ENCODE results near the gene STAG1. TPM values are rescaled to one million over a fixed set of nuclear protein-coding genes. Genes with fewer than 3 reads are reported as not detected.
"Not testable (repeated sequence)": the region's sequence is repeated elsewhere in the genome, so short reads cannot be mapped to it uniquely, and the experiment has no call there.

Gene STAG1
- total RNA-seq, 4 donors from 2014 or later = 48.6 to 71.2 (median 58.2) TPM

DNA sequence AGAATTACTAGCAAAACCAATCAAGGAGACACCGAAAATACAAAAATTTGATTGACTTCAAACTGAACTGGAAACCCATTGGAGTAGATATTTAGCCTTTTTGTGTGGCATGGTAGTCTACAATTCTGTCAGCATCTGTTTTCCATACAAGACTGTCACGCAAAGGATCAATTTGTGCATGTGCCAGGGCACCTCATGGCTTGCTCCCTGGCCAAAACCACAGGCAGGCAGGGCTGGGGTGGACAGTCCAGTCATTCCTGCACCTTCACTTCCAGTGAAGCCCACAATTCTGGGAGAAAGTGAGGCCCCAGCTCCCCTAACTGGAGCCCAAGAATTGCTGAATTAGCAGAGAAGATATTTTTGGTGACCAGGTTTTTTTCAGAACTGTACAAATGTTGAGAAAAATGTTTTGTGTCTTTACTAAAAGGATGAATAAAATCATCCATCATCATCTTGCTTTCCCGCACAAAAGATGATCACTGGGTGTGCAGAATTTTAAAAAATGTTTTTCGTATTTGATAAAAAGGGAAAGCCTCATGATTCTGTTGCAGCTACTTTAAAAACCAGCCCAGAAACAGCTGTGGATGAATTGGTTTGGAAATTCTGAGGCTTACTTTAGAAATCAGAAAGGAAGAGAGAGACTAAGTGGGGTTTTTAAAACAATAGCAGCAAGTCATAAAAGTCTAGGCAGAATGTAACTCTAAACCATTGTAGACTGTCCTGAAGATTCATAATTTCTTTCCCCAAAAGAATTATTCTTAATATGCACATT is 415.7 kb downstream of the STAG1 start:
- H3K36me3 ChIP-seq = peaks cover 0 to 78% (median 0%) of the 10 kb centered on the region in 3 donors
- H3K27me3 ChIP-seq = no peaks in the 10 kb centered on the region
- H3K4me3 ChIP-seq = no peak overlapping the region
- DNase-seq (ENCODE audit: low spot score in 2 of 2) = no peak
- H3K27ac ChIP-seq = no peak overlapping the region
- no peaks in the 10 kb centered on the region for H3K4me1 ChIP-seq
- TF ChIP-seq POLR2A (IDR thresholded peaks at IDR 0.05) (no peak), EP300 (IDR thresholded peaks at IDR 0.05) (no peak)
- TF ChIP-seq, protein P1, sequence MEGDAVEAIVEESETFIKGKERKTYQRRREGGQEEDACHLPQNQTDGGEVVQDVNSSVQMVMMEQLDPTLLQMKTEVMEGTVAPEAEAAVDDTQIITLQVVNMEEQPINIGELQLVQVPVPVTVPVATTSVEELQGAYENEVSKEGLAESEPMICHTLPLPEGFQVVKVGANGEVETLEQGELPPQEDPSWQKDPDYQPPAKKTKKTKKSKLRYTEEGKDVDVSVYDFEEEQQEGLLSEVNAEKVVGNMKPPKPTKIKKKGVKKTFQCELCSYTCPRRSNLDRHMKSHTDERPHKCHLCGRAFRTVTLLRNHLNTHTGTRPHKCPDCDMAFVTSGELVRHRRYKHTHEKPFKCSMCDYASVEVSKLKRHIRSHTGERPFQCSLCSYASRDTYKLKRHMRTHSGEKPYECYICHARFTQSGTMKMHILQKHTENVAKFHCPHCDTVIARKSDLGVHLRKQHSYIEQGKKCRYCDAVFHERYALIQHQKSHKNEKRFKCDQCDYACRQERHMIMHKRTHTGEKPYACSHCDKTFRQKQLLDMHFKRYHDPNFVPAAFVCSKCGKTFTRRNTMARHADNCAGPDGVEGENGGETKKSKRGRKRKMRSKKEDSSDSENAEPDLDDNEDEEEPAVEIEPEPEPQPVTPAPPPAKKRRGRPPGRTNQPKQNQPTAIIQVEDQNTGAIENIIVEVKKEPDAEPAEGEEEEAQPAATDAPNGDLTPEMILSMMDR (IDR thresholded peaks at IDR 0.05) = no peak
- H3K9me3 ChIP-seq = no peaks in the 10 kb centered on the region
- WGBS, 2 donors = 87 to 89% methylated on average over 4 of the region's 4 CpGs

DNA sequence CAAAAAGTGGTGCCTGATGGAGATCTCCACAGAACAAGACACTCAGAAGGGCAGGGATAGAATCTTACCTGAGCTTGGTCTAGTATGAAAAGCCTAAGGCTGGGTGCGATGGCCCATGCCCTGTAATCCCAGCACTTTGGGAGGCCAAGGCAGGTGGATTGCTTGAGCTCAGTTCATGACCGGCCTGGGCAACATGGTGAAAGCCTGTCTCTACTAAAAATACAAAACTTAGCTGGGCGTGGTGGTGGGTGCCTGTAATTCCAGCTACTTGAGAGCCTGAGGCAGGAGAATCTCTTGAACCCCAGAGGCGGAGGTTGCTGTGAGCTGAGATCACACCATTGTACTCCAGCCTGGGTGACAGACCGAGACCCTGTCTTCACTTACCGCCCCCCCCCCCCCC is 417.5 kb downstream of the STAG1 start:
- 94 to 99% methylated on average over 5 to 6 of the region's 6 CpGs for WGBS, 2 donors
- peaks cover 0 to 70% (median 0%) of the 10 kb centered on the region in 3 donors for H3K36me3 ChIP-seq
- H3K9me3 ChIP-seq; H3K4me1 ChIP-seq; DNase-seq (ENCODE audit: low spot score in 2 of 2); H3K27me3 ChIP-seq; H3K27ac ChIP-seq; H3K4me3 ChIP-seq: not testable (repeated sequence)

DNA sequence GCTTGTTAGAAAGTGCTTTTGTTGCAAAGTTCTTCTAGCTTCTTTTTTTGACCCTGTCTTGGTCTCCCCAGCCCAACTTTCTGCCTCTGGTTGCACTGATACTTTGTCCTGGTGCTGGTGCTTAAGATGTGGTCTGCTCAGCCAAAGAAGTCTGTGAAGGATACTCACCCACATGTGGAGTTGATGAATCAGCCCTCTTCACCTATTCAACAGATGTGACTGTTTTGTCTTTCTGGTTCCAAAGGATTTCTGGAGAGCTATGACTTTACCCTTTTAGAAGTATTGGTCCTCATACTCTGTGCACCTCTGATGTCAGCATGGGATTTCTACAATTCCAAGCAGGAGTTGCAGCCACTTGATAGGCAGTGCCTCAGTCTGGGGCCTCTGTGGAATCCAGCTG is 418.0 kb downstream of the STAG1 start:
- no peak overlapping the region for H3K4me3 ChIP-seq
- no peaks in the 10 kb centered on the region for H3K27me3 ChIP-seq
- H3K36me3 ChIP-seq = peaks cover 0 to 70% (median 0%) of the 10 kb centered on the region in 3 donors
- no peaks in the 10 kb centered on the region for H3K9me3 ChIP-seq
- DNase-seq (ENCODE audit: low spot score in 2 of 2) = no peak
- H3K4me1 ChIP-seq = no peaks in the 10 kb centered on the region
- TF ChIP-seq, protein P1 (IDR thresholded peaks at IDR 0.05) = no peak
- TF ChIP-seq POLR2A (IDR thresholded peaks at IDR 0.05) (no peak), EP300 (IDR thresholded peaks at IDR 0.05) (no peak)
- no peak overlapping the region for H3K27ac ChIP-seq

DNA sequence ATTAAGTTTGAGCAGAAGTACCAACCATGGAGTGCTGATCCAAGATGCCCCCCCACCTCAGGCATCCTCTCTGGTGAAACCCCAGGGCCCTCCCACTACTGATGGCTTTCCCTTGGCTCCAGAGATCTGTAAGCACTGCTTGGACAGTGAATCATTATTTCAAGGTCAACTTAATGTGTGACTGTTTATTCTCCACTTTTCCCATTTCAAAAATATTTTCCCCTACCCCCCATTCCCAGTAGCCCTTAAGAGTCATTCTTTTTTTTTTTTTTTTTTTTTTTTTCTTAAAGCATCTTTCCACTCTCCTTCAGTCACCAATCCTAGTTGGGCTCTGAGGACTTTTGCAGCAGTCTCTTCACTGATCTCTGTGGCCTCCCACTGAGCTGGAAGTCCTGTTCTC is 419.4 kb downstream of the STAG1 start:
- DNase-seq (ENCODE audit: low spot score in 2 of 2) = no peak
- no peaks in the 10 kb centered on the region for H3K9me3 ChIP-seq
- no peaks in the 10 kb centered on the region for H3K27me3 ChIP-seq
- peaks cover 0 to 74% (median 0%) of the 10 kb centered on the region in 3 donors for H3K36me3 ChIP-seq
- no peak overlapping the region for H3K27ac ChIP-seq
- H3K4me1 ChIP-seq = no peaks in the 10 kb centered on the region
- TF ChIP-seq, protein P1 (IDR thresholded peaks at IDR 0.05) = no peak
- TF ChIP-seq POLR2A (IDR thresholded peaks at IDR 0.05) (no peak), EP300 (IDR thresholded peaks at IDR 0.05) (no peak)
- H3K4me3 ChIP-seq = no peak overlapping the region

DNA sequence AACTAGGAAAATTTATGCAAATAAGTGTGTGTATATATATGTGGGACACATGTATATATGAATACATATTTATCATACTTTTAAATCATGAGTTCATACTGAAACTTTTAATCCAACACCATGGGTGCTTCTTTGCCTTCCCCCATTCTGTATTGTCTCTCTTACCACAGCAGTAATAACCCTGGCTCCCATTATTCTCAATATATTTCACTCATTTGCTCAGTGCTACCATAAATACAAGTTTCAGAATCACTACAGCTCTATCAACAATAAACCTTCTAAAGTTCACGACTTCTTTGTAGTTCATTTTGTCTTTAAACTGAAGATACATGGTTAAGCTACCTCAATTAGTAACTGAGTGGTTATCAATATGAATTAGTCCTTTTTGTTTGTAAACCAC is 419.9 kb downstream of the STAG1 start:
- Histone ChIP-seq H3K4me1 (no peaks in the 10 kb centered on the region), H3K27ac (no peak overlapping the region), H3K4me3 (no peak overlapping the region), H3K27me3 (no peaks in the 10 kb centered on the region), H3K9me3 (no peaks in the 10 kb centered on the region), H3K36me3 (peaks cover 0 to 79% (median 0%) of the 10 kb centered on the region in 3 donors)
- no peak for DNase-seq (ENCODE audit: low spot score in 2 of 2)
- 79 to 83% methylated on average over 1 of the region's 1 CpG for WGBS, 2 donors
- TF ChIP-seq, protein P1 (IDR thresholded peaks at IDR 0.05) = no peak
- TF ChIP-seq POLR2A (IDR thresholded peaks at IDR 0.05) = no peak

Measured in tibial nerve (tissue), 4 donors.